Activated T-helper 17 cell treated with anti-CD3 and anti-CD28 coated beads, Interleukin-2, amount 50 U/mL, for 72 hours (primary cell): ENCODE data around the gene PTGER1. TPM values are rescaled to one million over a fixed set of nuclear protein-coding genes. Genes with fewer than 3 reads are reported as not detected.
"Not testable (repeated sequence)": the region's sequence is repeated elsewhere in the genome, so short reads cannot be mapped to it uniquely, and the experiment has no call there.

Experiments
- ATAC-seq: fragments of 150-1000 bp; cut with Tn5 transposase; replicated peaks from 2 replicates; pipeline ENCODE4 v1.10.0; 2021; ENCODE audit warnings: mild to moderate bottlenecking, moderate library complexity
- H3K27ac Mint-ChIP-seq: one replicate; pipeline ENCODE4 v1.8.0; 2022; ENCODE audit warnings: mixed read lengths
- H3K27me3 Mint-ChIP-seq: one replicate; pipeline ENCODE4 v1.8.0; 2022; ENCODE audit warnings: mixed read lengths
- H3K36me3 Mint-ChIP-seq: one replicate; pipeline ENCODE4 v1.8.0; 2022; ENCODE audit warnings: low read depth, mild to moderate bottlenecking, mixed read lengths
- H3K4me1 Mint-ChIP-seq: one replicate; pipeline ENCODE4 v1.8.0; 2022; ENCODE audit warnings: mixed read lengths
- H3K4me3 Mint-ChIP-seq: one replicate; pipeline ENCODE4 v1.8.0; 2022; ENCODE audit warnings: mild to moderate bottlenecking, mixed read lengths
- H3K9me3 Mint-ChIP-seq: one replicate; pipeline ENCODE4 v1.8.0; 2022; ENCODE audit warnings: mixed read lengths
- total RNA-seq, 2 donors: library from RNA; stranded (reverse); gene quantifications; one replicate each; pipeline ENCODE4 v1.2.3, GENCODE V29; 2022

Gene PTGER1
- total RNA-seq, 2 donors from 2014 or later = 0.17 TPM; not detected in 1

GRCh38 chr19:14510311-14511228 is 35.4 kb upstream of the PTGER1 start:
- no peaks in the 10 kb centered on the region for H3K27me3 Mint-ChIP-seq
- H3K36me3 Mint-ChIP-seq = peaks cover 26% of the 10 kb centered on the region
- H3K9me3 Mint-ChIP-seq = no peaks in the 10 kb centered on the region
- ATAC-seq = peak; percentile 54
- H3K4me3 Mint-ChIP-seq = peak overlapping the region; percentile 44
- peak overlapping the region; percentile 66 for H3K27ac Mint-ChIP-seq
- peaks cover 28% of the 10 kb centered on the region for H3K4me1 Mint-ChIP-seq

- Mint-ChIP-seq H3K9me3 (no peaks in the 10 kb centered on the region), H3K4me1 (peaks cover 25% of the 10 kb centered on the region), H3K27me3 (no peaks in the 10 kb centered on the region), H3K4me3 (peak overlapping the region; percentile 46), H3K36me3 (no peaks in the 10 kb centered on the region), H3K27ac (peak overlapping the region; percentile 66)
- ATAC-seq = no peak
Measured at GRCh38 chr19:14507704-14508542, 32.8 kb upstream of the PTGER1 start.

GRCh38 chr19:14505488-14506239 is 30.5 kb upstream of the PTGER1 start:
- H3K4me1 Mint-ChIP-seq = peaks cover 18% of the 10 kb centered on the region
- peak overlapping the region; percentile 70 for H3K27ac Mint-ChIP-seq
- peak; percentile 83 for ATAC-seq
- no peaks in the 10 kb centered on the region for H3K36me3 Mint-ChIP-seq
- H3K4me3 Mint-ChIP-seq = peak overlapping the region; percentile 46
- H3K9me3 Mint-ChIP-seq = no peaks in the 10 kb centered on the region
- H3K27me3 Mint-ChIP-seq = no peaks in the 10 kb centered on the region

- H3K27me3 Mint-ChIP-seq, ATAC-seq, H3K4me3 Mint-ChIP-seq, H3K27ac Mint-ChIP-seq, H3K36me3 Mint-ChIP-seq, H3K9me3 Mint-ChIP-seq: not testable (repeated sequence)
- peaks cover 18% of the 10 kb centered on the region for H3K4me1 Mint-ChIP-seq
Measured at GRCh38 chr19:14504575-14504974, 29.4 kb upstream of the PTGER1 start.

GRCh38 chr19:14503285-14503684 is 28.1 kb upstream of the PTGER1 start:
- H3K4me1 Mint-ChIP-seq = peaks cover 18% of the 10 kb centered on the region
- H3K9me3 Mint-ChIP-seq = no peaks in the 10 kb centered on the region
- no peaks in the 10 kb centered on the region for H3K36me3 Mint-ChIP-seq
- H3K27me3 Mint-ChIP-seq = no peaks in the 10 kb centered on the region
- H3K4me3 Mint-ChIP-seq = no peak overlapping the region
- no peak for ATAC-seq
- H3K27ac Mint-ChIP-seq = peak overlapping the region; percentile 23

- Mint-ChIP-seq H3K4me1 (peaks cover 14% of the 10 kb centered on the region), H3K36me3 (no peaks in the 10 kb centered on the region), H3K4me3 (no peak overlapping the region), H3K27me3 (no peaks in the 10 kb centered on the region), H3K27ac (no peak overlapping the region), H3K9me3 (no peaks in the 10 kb centered on the region)
- no peak for ATAC-seq
Measured at GRCh38 chr19:14502334-14503092, 27.4 kb upstream of the PTGER1 start.

- Mint-ChIP-seq H3K27ac (no peak overlapping the region), H3K9me3 (no peaks in the 10 kb centered on the region), H3K4me1 (peaks cover 13% of the 10 kb centered on the region), H3K27me3 (no peaks in the 10 kb centered on the region), H3K4me3 (peak overlapping the region; percentile 81), H3K36me3 (peaks cover 7% of the 10 kb centered on the region)
- no peak for ATAC-seq
Measured at GRCh38 chr19:14497228-14497921, 22.2 kb upstream of the PTGER1 start.

GRCh38 chr19:14496834-14497227 is 21.7 kb upstream of the PTGER1 start:
- H3K9me3 Mint-ChIP-seq = no peaks in the 10 kb centered on the region
- H3K4me1 Mint-ChIP-seq = peaks cover 13% of the 10 kb centered on the region
- peak overlapping the region; percentile 81 for H3K4me3 Mint-ChIP-seq
- H3K27me3 Mint-ChIP-seq = no peaks in the 10 kb centered on the region
- no peak for ATAC-seq
- peak overlapping the region; percentile 12 for H3K27ac Mint-ChIP-seq
- peaks cover 10% of the 10 kb centered on the region for H3K36me3 Mint-ChIP-seq

GRCh38 chr19:14496029-14496833 is 21.1 kb upstream of the PTGER1 start, which contains the start of gene GIPC1:
TSS of gene GIPC1 (minus strand) at chr19:14496127. CDS start at chr19:14482976, 13,151 bp downstream.
- no peaks in the 10 kb centered on the region for H3K27me3 Mint-ChIP-seq
- peaks cover 13% of the 10 kb centered on the region for H3K4me1 Mint-ChIP-seq
- peaks cover 16% of the 10 kb centered on the region for H3K36me3 Mint-ChIP-seq
- H3K27ac Mint-ChIP-seq = peak within 1 kb of the TSS; percentile 80
- H3K4me3 Mint-ChIP-seq = peak within 1 kb of the TSS; percentile 81
- ATAC-seq = peak; percentile 96
- no peaks in the 10 kb centered on the region for H3K9me3 Mint-ChIP-seq

GRCh38 chr19:14495672-14496028 is 20.5 kb upstream of the PTGER1 start:
- no peaks in the 10 kb centered on the region for H3K9me3 Mint-ChIP-seq
- peak overlapping the region; percentile 81 for H3K4me3 Mint-ChIP-seq
- no peak for ATAC-seq
- H3K27me3 Mint-ChIP-seq = no peaks in the 10 kb centered on the region
- peaks cover 13% of the 10 kb centered on the region for H3K4me1 Mint-ChIP-seq
- H3K36me3 Mint-ChIP-seq = peaks cover 18% of the 10 kb centered on the region
- H3K27ac Mint-ChIP-seq = peak overlapping the region; percentile 80

GRCh38 chr19:14494910-14495671 is 19.9 kb upstream of the PTGER1 start:
- Mint-ChIP-seq H3K27ac (peak overlapping the region; percentile 80), H3K9me3 (no peaks in the 10 kb centered on the region), H3K27me3 (no peaks in the 10 kb centered on the region), H3K4me3 (peak overlapping the region; percentile 81), H3K36me3 (peaks cover 18% of the 10 kb centered on the region), H3K4me1 (peaks cover 13% of the 10 kb centered on the region)
- ATAC-seq = no peak

- Mint-ChIP-seq H3K4me1 (peaks cover 13% of the 10 kb centered on the region), H3K27ac (peak overlapping the region; percentile 80), H3K9me3 (no peaks in the 10 kb centered on the region), H3K4me3 (peak overlapping the region; percentile 81), H3K27me3 (no peaks in the 10 kb centered on the region), H3K36me3 (peaks cover 24% of the 10 kb centered on the region)
- ATAC-seq = no peak
Measured at GRCh38 chr19:14494411-14494810, 19.3 kb upstream of the PTGER1 start.
